Stimulated activated CD4-positive, alpha-beta T cell treated with anti-CD3 and anti-CD28 coated beads, Interleukin-2, amount 100 ng/mL, for 48 hours (primary cell): ENCODE results near the gene CCDC86.

Experiments
- DNase-seq, 2 donors: peaks; one replicate each; pipeline ENCODE4 v3.0.0-alpha.2; 2020

The CCDC86 gene

DNA sequence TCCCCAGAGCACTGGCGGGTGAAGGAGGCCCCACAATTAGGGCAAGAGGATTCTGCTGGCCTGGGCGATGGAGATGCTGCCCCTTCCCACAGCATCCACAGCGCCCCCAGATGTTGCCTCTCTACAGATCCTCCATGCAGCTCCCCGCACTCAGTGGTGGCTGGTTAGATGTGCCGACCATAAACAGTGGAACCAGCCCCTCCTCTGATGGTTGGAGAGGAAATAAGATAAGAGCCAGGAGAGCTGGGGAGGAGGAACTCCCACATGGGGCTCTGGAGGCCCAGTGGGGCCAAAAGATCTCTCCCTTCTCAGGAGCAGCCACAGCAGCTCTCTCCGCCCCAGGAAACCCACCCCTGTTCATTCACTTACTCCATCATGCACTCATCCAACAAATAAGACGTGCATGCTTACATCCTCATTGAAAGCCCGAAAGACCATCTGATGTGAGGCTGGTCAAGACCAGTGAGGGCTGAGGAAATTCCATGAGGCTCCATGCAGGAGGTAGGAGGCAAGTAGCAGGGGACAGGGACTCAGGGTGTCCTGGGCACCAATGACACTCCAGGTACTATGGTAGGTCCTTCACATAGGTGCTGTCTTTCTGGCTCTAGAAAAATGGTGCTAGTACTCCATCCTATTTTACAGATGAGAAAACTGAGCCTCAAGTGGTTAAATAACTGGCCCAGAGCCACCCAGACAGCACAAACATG is 12.4 kb downstream of the CCDC86 start:
- no peak for DNase-seq

DNA sequence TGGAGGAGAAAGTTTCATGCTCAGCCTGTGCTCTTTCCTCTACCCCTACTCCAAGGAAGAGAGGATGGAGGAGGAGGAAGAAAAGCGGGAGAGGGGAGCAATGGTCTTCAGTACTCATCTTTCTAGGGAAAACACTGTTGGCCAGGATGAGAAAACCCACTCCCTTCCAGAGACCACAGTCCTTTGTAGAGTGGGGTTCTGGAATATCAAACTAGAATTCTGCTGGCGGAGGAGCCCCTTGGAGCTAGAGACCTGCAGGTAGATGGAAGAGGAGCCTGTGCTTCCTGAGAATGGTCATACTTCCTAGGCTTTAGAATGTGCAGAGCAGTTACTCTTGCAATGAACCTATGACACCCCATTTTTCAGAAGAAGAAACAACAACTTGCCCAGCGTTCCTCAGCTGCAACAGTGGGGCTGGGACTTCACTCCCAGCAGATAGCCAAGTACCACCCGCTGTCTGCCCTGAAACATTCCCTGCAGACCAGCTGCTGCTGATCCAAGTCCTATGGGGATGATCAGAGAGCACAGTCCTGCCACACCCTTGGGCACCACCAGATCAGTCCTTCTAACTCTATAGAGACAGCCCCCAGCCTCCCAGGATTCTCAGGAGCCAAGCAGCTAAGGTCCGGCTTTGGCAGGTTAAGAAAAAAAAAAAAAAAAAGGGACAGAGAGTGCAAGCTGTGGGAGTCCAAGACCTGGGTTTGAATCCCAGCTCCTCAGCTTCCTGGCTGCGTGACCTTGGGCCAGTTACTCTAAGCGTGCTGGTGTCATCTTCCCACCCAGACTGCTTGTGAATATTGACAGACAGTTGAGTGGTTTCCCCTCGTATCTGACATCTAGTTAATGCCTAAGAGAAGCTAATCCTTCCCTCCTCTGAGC is 13.2 kb downstream of the CCDC86 start:
- no peak for DNase-seq

DNA sequence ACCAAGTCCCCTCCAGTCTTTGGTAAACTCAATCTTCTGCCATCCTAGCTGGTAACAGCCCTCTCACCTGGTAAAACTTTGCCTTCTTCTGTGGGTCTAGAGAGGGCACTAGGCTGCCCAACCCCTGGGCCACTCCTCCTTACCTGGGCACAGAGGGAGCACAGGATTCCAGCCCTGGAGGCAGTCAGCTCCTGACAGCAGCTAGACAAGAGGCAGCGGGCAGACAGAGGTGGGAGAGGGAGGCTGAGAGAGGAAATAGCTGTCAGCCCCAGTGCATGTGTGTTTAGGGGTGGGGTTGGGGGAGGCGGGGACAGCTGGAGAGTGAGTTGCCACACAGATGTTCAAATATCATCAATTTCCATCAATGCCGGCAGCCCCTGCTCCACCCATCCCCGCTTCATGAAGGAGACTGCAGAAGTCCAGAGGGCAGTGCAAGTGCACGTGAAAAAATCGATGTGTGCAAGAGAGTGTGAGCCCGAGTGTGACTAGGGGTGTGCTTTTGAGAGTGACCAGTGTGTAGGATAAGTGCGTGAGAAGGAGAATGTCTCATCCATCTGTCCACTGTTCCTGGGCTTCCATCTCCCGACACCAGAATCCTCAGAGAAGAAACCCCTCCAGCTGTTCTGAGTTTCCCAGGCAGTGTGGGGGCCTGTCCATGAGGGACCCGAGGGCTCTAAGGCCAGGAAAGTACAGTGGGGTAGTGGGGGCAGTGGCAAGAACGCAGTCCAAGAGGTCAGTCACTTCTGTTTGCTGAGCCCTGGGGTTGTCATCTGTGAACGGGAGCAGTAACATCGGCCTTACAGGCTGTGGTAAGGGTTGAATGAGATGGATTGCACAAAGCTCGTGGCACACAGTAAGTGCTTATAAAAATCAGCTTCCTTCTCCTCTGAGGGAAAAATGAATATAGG is 14.1 kb downstream of the CCDC86 start, which contains the start of gene PTGDR2:
PTGDR2 (minus strand) TSS at position 225 of the 908 bp plus-strand sequence. CDS start 2,228 bp downstream, outside the sequence.
- no peak for DNase-seq

DNA sequence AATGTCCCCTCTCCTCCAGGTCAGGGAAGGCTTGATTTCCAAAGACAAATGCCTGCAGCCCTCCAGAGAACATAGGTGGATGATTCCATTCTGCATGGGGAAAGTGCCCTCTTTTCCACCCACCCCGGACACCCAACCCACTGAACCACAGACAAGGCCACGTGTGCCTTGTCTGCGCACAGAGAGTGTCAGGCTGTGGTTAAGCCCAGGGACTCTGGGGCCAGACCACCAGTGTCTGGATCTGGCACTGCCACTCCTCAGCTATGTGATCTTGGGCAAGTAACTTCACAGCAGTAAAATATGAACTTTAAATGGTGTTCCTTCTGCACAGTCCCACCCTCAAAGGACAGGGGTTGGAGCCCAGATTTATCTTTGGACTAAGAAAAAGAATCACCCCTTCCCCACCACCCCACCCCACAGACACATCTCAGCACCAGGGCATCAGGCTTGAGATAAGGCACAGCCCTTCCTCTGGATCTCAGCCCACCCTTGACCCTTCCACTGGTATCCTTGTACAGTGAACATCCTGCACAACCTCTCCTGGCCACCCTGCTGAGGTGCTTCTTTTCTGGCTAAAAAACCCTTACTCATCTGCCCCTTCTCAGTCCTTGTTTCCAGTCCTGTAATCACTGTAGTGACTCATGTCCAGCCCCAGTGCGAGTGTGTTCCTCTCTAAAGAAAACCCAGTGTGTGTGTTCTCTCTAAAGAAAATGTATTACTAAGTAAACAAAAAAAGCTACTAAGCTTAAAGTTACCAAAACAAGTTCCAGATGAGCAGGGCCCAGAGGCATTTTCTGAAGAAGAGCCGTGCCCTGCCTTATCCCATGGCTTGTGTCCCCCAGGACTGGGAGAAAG is 15.7 kb downstream of the CCDC86 start:
- no peak for DNase-seq

DNA sequence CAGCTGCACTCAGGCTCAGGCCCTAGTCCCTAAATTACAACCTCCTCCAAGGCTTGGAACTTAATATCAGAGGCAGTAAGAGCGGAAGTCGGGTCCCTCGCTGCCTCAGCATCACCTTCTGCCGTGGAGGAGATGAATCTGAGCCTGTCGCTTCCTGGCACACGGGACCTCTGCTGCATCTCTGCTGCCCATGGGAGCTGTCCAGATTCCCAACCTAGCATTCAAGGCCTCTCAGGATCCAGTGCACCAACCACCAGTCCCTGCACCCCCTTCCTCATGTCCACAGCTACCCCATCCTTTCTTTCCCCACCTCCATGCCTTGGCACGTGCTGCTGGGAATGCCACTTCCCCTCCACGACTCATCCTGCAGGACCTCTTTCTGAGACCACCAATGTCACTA is 16.3 kb downstream of the CCDC86 start:
- no peak for DNase-seq

DNA sequence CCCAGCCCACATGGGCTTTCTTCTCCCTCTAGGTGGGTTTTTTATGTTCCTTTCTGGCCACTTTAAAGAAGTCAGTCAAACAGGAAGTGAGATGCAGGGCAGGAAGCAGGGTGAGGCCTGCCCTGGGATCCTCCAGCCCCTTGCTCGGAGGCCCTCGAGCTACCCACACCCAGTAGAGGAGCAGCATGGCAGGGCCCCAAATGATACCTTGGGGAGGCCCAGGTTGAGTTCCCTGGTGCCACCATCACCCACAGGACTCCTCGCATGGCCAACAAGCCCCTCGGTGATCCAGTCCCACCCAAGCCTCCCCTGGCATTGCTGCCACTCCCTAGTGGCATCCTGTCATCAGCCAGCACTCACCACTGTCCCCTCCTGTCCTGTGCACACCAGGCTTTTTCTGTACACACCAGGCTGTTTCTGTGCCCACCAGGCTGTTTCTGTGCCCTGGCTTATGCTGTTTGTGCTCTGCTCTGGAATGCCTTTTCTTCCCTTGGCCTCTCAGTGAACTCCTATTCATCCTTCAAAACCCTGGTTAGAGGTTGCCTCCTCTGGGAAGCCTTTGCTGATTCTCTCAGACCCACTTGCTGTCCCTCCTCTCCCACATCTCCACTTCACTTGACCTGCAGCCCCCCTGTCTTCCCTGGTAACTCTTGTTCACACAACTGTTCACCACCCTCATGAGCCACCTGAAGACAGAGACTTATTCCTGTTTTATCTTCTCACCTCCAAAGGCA is 17.0 kb downstream of the CCDC86 start:
- DNase-seq, result no peak

DNA sequence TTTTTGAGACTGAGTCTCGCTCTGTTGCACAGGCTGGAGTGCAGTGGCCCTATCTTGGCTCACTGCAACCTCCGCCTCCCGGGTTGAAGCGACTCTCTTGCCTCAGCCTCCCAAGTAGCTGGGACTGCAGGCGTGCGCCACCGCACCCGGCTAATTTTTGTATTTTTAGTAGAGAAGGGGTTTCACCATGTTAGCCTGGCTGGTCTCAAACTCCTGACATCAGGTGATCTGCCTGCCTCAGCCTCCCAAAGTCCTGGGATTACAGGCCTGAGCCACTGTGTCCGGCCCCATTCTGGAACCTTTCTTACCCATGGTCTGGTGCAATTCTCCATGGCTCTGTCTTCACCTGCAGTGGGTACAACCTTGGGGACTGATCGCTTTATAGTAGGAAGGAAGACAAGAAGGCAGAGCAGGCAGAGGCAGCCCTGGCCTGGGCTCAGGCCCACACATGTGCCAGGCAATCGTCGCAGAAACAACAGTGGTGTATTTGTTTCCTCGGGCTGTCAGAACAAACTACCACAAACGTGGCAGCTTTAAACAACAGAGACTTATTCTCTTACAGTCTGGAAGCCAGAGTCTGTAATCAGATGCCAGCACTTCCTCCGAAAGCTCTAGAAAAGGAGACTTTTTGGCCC is 17.8 kb downstream of the CCDC86 start:
- DNase-seq, result no peak

DNA sequence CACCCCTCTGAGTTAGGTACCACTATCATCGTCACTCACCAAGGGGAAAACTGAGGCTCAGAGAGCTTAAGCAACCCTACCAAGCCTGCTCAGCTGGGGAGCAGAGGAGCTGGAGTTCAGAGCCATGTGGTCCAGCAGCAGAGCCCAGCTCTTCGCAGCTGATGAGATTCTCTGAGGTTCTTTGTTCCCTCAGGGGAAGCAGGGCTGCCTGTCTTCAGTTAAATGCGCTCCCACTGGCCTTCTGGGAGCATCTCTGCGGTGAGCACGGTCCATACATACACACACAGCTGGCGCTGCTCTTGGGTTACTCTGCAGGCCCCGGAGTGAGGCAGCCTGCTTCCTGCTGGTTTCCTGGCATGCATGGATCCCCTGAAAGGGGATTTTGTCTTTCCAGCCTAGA is 19.0 kb downstream of the CCDC86 start:
- no peak for DNase-seq

DNA sequence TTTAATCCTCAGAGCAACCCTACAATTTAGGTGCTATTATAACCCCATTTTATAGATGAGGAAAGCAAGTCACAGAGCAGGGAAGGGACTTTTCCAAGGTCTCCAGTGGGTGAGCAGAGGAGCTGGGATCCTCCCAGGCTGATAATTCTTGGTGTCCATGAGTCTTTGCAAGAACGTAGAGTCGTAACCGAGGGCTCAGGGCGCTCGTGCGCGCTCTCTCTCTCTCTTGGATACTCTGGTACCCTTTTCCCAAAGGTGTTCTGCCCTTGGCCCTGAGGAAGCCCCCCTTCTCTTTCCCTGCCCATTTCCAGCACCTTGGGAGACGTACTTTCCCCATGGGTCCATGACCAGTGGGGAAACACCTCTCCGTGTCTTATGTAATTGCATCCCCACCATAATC is 20.3 kb downstream of the CCDC86 start:
- no peak for DNase-seq

DNA sequence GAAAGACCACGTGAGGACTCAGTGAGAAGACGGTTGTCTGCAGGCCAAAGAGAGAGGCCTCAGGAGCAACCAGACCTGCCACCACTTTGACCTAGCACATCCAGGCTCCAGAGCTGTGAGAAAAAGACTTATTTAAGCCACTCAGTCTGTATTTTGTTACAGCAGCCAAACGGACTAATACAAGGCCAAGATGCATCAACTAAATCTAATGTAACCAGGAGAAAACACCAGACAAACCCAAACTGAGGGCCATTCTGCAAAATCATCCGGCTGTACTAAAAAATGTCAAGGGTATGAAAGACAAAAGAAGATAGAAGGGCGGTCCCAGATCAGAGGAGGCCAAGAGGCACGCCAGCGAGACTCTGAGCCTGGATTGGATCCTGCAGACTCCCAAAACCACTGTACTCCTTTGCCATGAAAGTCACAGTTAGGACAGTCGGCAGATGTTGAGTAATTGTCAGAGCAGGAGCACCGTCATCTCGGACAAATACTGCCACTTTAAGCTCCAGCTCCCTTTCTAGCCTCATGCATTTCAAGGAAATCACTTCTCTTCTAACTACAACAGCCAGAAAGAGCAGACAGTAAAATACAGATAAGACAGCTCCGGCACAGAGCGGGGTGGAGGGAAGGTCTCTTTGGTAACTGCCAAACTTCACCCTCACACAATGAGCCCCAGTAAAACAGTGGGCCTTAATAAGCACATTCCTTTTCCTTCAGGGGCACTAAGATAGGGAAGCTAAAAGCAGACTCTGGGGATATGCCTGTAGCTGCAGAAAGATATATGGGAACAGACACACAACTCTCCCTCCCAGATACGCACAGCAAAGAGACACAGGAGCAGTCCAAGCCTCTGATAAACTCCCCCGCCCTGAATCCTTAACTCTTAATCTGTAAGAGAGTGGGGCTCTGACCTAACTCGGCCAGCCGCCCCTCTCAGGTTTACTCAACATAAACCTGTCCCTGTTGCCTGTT is 21.9 kb downstream of the CCDC86 start:
- no peak for DNase-seq

DNA sequence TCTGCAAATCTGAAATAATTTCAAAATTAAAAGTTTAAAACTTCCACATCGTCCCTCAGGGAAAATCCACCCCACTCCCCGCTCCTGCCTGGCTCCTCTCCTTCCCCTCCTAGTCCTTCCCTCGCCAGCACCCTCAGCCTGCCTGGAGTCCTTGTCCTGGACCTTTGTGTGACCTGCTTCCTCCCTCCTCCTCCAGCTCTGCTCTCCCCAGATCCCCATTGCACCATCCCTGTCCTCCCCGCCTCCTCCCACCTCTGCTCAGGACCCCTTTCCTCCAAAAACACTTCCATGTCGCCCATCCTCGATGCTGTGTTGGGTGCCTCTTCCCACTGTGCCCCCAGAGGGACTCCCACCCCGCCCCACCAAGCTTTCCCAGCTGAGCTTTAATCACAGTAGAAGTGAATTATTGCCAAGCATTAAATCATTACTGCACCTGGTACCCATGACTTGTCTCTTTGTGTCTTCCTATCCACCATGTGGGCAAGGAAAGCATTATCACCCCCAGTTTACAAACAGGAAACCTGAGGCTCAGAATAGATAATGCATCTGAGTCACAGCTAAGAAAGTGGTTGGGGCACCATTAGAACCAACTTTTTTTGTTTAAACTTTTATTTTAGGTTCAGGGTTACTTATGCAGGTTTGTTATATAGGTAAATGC is 23.1 kb downstream of the CCDC86 start:
- no peak for DNase-seq

DNA sequence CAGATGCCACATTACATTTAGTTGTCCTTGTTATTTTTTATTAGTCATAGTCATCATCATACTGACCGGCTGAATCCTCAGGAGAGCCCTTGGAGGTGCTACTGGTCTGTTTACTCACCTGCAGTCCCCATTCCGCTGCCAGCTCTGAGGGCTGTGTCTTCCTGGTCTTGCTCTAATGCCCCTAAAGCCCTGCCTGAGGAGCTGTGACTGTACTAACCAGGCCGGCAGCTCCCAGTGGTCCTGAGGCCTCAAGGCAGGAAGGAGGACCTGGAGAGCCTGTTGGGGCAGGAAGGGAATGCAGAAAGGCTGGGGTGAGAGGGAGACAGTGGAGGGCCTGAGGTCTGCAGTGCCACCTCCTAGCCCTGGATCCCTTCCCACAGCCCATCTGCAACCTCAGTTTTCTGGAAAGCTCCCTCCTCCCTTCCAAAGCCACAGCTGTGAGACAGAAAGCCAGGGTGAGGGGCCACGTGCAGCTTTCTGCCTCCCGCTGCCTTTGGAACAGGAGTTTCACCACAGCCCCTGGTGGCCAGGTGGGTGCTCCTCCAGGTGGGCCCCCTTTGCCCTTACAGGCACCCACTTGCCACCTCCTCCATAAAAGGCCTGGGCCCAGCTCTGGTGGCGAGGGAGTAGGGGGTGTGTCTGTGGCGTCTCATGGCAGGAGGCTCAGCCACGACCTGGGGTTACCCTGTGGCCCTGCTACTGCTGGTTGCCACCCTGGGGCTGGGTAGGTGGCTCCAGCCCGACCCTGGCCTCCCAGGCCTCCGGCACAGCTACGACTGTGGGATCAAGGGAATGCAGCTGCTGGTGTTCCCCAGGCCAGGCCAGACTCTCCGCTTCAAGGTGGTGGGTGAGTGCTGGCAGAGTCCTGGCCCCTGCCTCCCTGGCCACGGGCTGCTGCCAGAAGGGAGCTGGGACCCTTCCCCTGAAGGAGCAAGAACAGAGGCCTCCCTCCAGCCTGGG is 25.3 kb downstream of the CCDC86 start, which contains the start of gene ZP1:
ZP1 (plus strand) TSS at position 632 of the 960 bp plus-strand sequence; CDS start at position 652, 20 bp downstream.
- no peak for DNase-seq

DNA sequence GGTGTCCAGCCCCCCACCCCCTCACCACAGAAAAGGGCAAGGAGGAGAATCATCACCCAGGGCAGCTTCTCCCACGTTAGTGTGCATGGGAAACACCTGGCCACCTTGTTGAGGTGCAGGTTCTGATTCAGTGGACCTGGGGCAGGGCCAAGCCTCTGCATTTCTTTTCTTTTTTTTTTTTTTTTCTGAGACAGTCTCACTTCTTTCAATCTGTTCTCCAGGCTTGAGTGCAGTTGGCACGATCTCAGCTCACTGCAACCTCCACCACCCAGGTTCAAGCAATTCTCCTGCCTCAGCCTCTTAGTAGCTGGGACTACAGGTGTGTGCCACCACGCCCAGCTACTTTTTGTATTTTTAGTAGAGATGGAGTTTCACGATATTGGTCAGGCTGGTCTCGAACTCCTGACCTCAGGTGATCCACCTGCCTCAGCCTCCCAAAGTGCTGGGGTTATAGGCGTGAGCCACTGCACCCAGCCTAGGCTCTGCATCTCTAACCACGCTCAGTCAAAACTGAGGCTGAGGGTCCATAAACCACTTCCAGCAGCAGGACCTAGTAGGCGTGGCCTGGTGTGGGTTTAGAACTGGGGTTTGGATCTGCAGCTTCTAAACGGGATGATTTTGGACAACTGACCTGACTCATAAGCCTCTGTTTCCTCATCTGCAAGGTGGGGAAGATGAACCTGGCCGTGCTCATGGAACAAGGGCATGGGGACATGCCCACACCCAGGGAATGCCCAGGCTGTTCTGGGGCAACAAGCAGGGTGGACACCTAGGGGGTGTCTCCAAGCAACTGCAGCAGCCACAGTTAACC is 26.2 kb downstream of the CCDC86 start:
- no peak for DNase-seq

DNA sequence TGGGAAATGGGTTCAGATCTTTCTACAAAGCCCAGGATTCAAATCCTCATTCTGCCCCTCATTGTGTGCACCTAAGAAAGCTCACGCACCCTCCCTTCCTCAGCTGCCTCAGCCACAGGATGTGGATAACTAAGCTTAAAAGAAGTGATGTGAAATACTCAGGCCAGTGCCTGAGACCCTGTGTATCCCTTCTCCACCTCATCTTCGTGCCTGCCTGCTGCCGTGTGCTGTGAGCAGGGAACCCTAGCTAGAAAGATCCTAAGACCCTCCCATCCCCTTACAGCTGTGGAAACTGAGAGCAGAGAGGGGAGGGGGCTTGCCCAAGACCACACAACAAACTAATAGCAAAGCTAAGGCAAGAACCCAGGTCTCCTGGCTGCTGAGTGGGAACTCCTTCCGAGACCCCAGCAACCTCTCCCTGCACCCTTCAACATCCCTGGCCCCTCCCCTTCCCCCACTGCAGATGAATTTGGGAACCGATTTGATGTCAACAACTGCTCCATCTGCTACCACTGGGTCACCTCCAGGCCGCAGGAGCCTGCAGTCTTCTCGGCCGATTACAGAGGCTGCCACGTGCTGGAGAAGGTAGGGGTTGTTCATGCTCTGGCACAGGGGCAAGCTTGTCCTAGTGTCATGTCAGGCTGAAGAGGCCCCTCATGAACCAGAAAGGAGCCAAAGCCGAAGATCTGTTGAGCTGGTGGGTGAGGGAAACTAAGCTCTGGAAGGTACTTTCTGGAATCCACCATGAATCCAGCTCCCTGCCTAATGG is 27.0 kb downstream of the CCDC86 start:
- DNase-seq, result no peak

DNA sequence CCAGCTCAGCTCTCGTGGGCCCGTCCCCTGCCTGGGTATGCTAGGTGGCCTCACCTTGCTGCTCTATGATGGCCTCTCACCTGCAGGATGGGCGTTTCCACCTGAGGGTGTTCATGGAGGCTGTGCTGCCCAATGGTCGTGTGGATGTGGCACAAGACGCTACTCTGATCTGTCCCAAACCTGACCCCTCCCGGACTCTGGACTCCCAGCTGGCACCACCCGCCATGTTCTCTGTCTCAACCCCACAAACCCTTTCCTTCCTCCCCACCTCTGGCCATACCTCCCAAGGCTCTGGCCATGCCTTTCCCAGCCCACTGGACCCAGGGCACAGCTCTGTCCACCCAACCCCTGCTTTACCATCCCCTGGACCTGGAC is 27.5 kb downstream of the CCDC86 start:
- DNase-seq, result no peak

DNA sequence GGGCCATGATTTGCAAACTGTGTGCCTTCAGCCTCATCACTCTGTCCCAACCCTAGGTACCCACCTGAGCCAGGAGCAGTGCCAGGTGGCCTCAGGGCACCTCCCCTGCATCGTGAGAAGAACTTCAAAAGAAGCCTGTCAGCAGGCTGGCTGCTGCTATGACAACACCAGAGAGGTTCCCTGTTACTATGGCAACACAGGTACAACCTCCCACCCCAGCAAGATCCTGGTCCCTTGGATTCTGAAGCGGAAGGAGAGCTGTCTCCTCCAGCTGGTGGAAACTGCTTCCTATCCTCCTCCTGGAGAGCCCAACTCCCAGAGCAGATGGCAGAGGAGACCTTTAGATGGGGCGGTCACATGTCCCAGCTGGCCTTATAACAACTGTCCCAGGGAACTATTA is 28.4 kb downstream of the CCDC86 start:
- no peak for DNase-seq
